Choroid plexus epithelial cell (primary cell): Measurements from ENCODE around the gene IL6R.

Experiments
- DNase-seq: peaks from one replicate; pipeline ENCODE4 v3.0.0-alpha.2; 2010; ENCODE audit warnings: low read depth
- H3K4me3 ChIP-seq: 2 replicates; pipeline ENCODE4 v1.5.1; 2011; ENCODE audit warnings: low read depth, mild to moderate bottlenecking, control low read depth, low read length, moderate library complexity
- CTCF ChIP-seq: conservative IDR thresholded peaks from 2 replicates; pipeline ENCODE4 v1.5.1; 2011; ENCODE audit warnings: low read depth, mild to moderate bottlenecking, control low read depth, inconsistent platforms, low read length, moderate library complexity

The IL6R gene

DNA sequence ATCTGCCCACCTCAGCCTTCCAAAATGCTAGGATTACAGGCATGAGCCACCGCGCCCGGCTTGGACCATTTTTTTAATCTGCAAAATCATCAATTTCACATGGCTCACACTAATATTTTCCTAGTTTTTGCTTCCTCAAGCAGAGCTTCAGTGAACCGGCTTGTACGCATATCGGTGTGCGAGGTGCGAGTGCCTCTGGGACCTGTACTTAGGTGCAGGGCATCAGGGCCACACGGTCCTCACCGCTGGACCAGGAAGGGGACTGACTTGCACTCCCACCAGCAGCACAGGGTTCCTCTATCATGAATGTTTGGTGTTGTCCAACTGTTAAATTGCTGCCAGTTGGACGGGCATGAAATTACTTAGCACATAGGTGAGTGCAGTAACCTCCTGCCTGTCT is 112.5 kb downstream of the IL6R start:
- no peak for DNase-seq
- no peak overlapping the region for H3K4me3 ChIP-seq
- no peak for TF ChIP-seq CTCF
